GM12878 (cell line): ENCODE results near the gene CHST13. TPM values are rescaled to one million over a fixed set of nuclear protein-coding genes. Genes with fewer than 3 reads are reported as not detected.

Experiments
- ATAC-seq: fragments of 200-7000 bp; cut with Tn5 transposase; 3 replicates; pipeline ENCODE4 v1.9.1; 2020; ENCODE audit warnings: mild to moderate bottlenecking, moderate library complexity
- BruUV-seq: library from RNA; stranded (reverse); fragments of 400-500 nt; replicated peaks from 2 replicates; lab custom pipeline; 2021; lab: Mats Ljungman, UMichigan
- CTCF ChIA-PET: fragments of 300-600 bp; sonication (Branson Sonifier 250); formaldehyde crosslinking; extraction: SDS; loops from one replicate; lab custom pipeline; 2021; ENCODE audit warnings: inconsistent platforms; lab: Yijun Ruan, JAX
- POLR2A ChIA-PET: fragments of 350-600 bp; formaldehyde crosslinking; extraction: SDS; loops from one replicate; lab custom pipeline; 2021; ENCODE audit warnings: inconsistent platforms; lab: Charles Lee
- RAD21 ChIA-PET: fragments of 300-600 bp; sonication (Branson Sonifier 250); formaldehyde crosslinking; loops from one replicate; lab custom pipeline; 2023; ENCODE audit warnings: antibody characterized with exemption; ENCODE audit not compliant: unreplicated experiment; lab: Charles Lee
- SMC1A ChIA-PET: fragments of 300-600 bp; sonication (Branson Sonifier 250); formaldehyde crosslinking; loops from one replicate; lab custom pipeline; 2023; ENCODE audit not compliant: unreplicated experiment, uncharacterized antibody; lab: Charles Lee
- DNase-seq: peaks from one replicate; pipeline ENCODE4 v3.0.0-alpha.2; 2011; ENCODE audit warnings: low read depth, low spot score
- FAIRE-seq: peaks from 3 replicates; lab custom pipeline; 2011; peaks lifted over from hg19 to GRCh38; lab: Jason Lieb, UNC
- H2AFZ ChIP-seq: 2 replicates; pipeline ENCODE4 v1.6.0; 2011; ENCODE audit warnings: low read depth, low read length, control low read depth; ENCODE audit not compliant: control insufficient read depth
- H3K27ac ChIP-seq: 2 replicates; pipeline ENCODE4 v1.5.1; 2011; ENCODE audit warnings: control low read depth; ENCODE audit not compliant: control insufficient read depth, insufficient read depth
- H3K27me3 ChIP-seq, 2 experiments: replicated peaks in 1 of 2; 2 replicates each; pipeline versions ENCODE4 v1.6.0 to v1.6.1; 2011; ENCODE audit warnings: low read length in 1 of 2; ENCODE audit not compliant: control insufficient read depth in 2 of 2, insufficient read depth in 2 of 2
- H3K36me3 ChIP-seq, 2 experiments: 2 replicates each; pipeline ENCODE4 v1.5.1; 2011; ENCODE audit warnings: low read length in 1 of 2; ENCODE audit not compliant: control insufficient read depth in 2 of 2, insufficient read depth in 2 of 2
- H3K4me1 ChIP-seq: 2 replicates; pipeline ENCODE4 v1.6.1; 2011; ENCODE audit warnings: mild to moderate bottlenecking, low read length, moderate library complexity, mixed read lengths; ENCODE audit not compliant: control insufficient read depth, insufficient read depth
- H3K4me2 ChIP-seq: 2 replicates; pipeline ENCODE4 v1.6.0; 2011; ENCODE audit warnings: control low read depth; ENCODE audit not compliant: control insufficient read depth, insufficient read depth
- H3K4me3 ChIP-seq: fragments of 200-600 bp; sonication (generic); 2 replicates; pipeline ENCODE4 v1.5.1; 2016
- H3K79me2 ChIP-seq: 2 replicates; pipeline ENCODE4 v1.6.0; 2011; ENCODE audit warnings: low read length; ENCODE audit not compliant: control insufficient read depth, insufficient read depth
- H3K9ac ChIP-seq: 2 replicates; pipeline ENCODE4 v1.8.0; 2011; ENCODE audit warnings: low read length, control low read depth, mixed read lengths; ENCODE audit not compliant: control insufficient read depth, insufficient read depth
- H3K9me3 ChIP-seq: replicated peaks from 3 replicates; pipeline ENCODE4 v1.5.1; 2011; ENCODE audit warnings: mild to moderate bottlenecking, low read length; ENCODE audit not compliant: control insufficient read depth, insufficient read depth
- H4K20me1 ChIP-seq: 2 replicates; pipeline ENCODE4 v1.6.0; 2011; ENCODE audit not compliant: control insufficient read depth, insufficient read depth
- BRCA1 ChIP-seq: IDR thresholded peaks from 2 replicates; pipeline ENCODE4 v1.6.1; 2011; ENCODE audit warnings: low read depth, low read length, improper control_type of control experiment
- CHD1 ChIP-seq: IDR thresholded peaks from 2 replicates; pipeline ENCODE4 v1.6.1; 2012; ENCODE audit warnings: low read depth, low read length, improper control_type of control experiment
- CHD4 ChIP-seq: fragments of 200-600 bp; sonication (generic); IDR thresholded peaks from 2 replicates; pipeline ENCODE4 v1.6.1; 2016; ENCODE audit warnings: mild to moderate bottlenecking
- EZH2 ChIP-seq: IDR thresholded peaks from 2 replicates; pipeline ENCODE4 v1.6.1; 2012; ENCODE audit warnings: low read depth, mild to moderate bottlenecking, control low read depth, inconsistent platforms, low read length, borderline replicate concordance; ENCODE audit not compliant: control insufficient read depth
- FOXM1 ChIP-seq: IDR thresholded peaks from 2 replicates; pipeline ENCODE4 v1.6.1; 2012; ENCODE audit warnings: low read depth, mild to moderate bottlenecking, inconsistent platforms, low read length, moderate library complexity
- KLF5 ChIP-seq: fragments of 450-650 bp; IDR thresholded peaks from 2 replicates; pipeline ENCODE4 v1.6.1; 2014; ENCODE audit warnings: mild to moderate bottlenecking; ENCODE audit not compliant: partially characterized antibody
- MEF2B ChIP-seq: fragments of 450-650 bp; IDR thresholded peaks from 2 replicates; pipeline ENCODE4 v1.6.1; 2018; ENCODE audit warnings: mild to moderate bottlenecking, moderate library complexity; ENCODE audit not compliant: partially characterized antibody, poor library complexity, severe bottlenecking
- MXI1 ChIP-seq: fragments of 150-350 bp; IDR thresholded peaks from 2 replicates; pipeline ENCODE4 v1.6.1; 2011; ENCODE audit warnings: low read depth, mild to moderate bottlenecking, inconsistent platforms, low read length, improper control_type of control experiment
- NFYA ChIP-seq: IDR thresholded peaks from 2 replicates; pipeline ENCODE4 v1.6.1; 2011; ENCODE audit warnings: low read depth, mild to moderate bottlenecking, low read length, improper control_type of control experiment, borderline replicate concordance
- NR2C2 ChIP-seq: IDR thresholded peaks from 2 replicates; pipeline ENCODE4 v1.6.1; 2011; ENCODE audit warnings: borderline replicate concordance, low read depth; ENCODE audit not compliant: control insufficient read depth, insufficient read length
- SMAD5 ChIP-seq: IDR thresholded peaks from 2 replicates; pipeline ENCODE4 v1.6.1; 2016; ENCODE audit warnings: antibody characterized with exemption, low read depth
- SP1 ChIP-seq: IDR thresholded peaks from one replicate; pipeline ENCODE4 v1.6.1; 2011; ENCODE audit warnings: low read depth, low read length
- WGBS: methylation state at CpG from one replicate; pipeline ENCODE4 v1.1.6; 2016; ENCODE audit warnings: low lambda C conversion rate; ENCODE audit not compliant: insufficient replicate concordance, insufficient coverage; ENCODE audit errors: missing lambda C conversion rate; 5-methylcytosine and 5-hydroxymethylcytosine counted together
- in situ Hi-C: fragments of 300-500 bp; cut with MboI; formaldehyde crosslinking; loops from 9 replicates; pipeline ENCODE4 v1.14.3; 2018; ENCODE audit warnings: mixed read lengths
- intact Hi-C: fragments of 100-400 bp; cut with micrococcal nuclease; formaldehyde crosslinking; loops from one replicate; pipeline ENCODE4 v1.14.2; 2022; ENCODE audit not compliant: unreplicated experiment
- polyA plus RNA-seq, 11 experiments: library from polyadenylated mRNA; depleted of rRNA in 4 of 11; unstranded in 6 of 11; stranded (reverse) in 5 of 11; fragments of >200 nt; fragmentation: Nextera tagmentation in 4 of 11; fragmentation: Illumina TruSeq in 1 of 11; extraction: Ambion mirVana in 4 of 11; extraction: Trizol in 1 of 11; gene quantifications; 1 replicate in 1 of 11; 2 replicates in 10 of 11; pipeline versions ENCODE4 v1.2.1 to v1.2.3, GENCODE V29; 2011 to 2016; ENCODE audit warnings: inconsistent platforms in 2 of 11, missing spikeins in 2 of 11, low read depth in 1 of 11
- total RNA-seq, 4 experiments: library from RNA; depleted of rRNA in 3 of 4; stranded (reverse); fragments of >200 nt in 3 of 4; fragmentation: Illumina TruSeq in 1 of 4; extraction: Trizol in 1 of 4; gene quantifications; 2 replicates each; pipeline versions ENCODE4 v1.2.1 to v1.2.3, GENCODE V29; 2013 to 2021
- TF ChIP-seq, protein P1 (sequence below): fragments of 450-650 bp; IDR thresholded peaks from 2 replicates; pipeline ENCODE4 v1.6.1; 2017; ENCODE audit warnings: mild to moderate bottlenecking, moderate library complexity

Gene CHST13
- total and polyA plus RNA-seq, 10 of the 15 experiments (the other 5 are each of a cell fraction or from before 2014, with no cell fraction given) = not detected

- WGBS = 31% methylated on average over 5 of the region's 5 CpGs
- ChIA-PET SMC1A (no interaction called here), POLR2A (interaction anchor here (0.5 kb wide), 1 partner anchor 587 kb away, joined by 8 read pairs; no protein-coding TSS in a partner anchor), RAD21 (no interaction called here), CTCF (no interaction called here)
- Histone ChIP-seq H3K36me3 (no peaks in the 10 kb centered on the region), H3K9ac (no peak overlapping the region), H2AFZ (no peak overlapping the region), H3K27ac (no peak overlapping the region), H3K4me1 (no peaks in the 10 kb centered on the region), H4K20me1 (no peaks in the 10 kb centered on the region), H3K9me3 (no peaks in the 10 kb centered on the region), H3K4me2 (no peak overlapping the region), H3K4me3 (no peak overlapping the region), H3K79me2 (no peaks in the 10 kb centered on the region), H3K27me3 (no peaks in the 10 kb centered on the region)
- TF ChIP-seq KLF5 (no peak), MEF2B (no peak), MXI1 (no peak), CHD1 (no peak), CHD4 (no peak), EZH2 (no peak), SP1 (no peak), SMAD5 (no peak), FOXM1 (no peak), NR2C2 (no peak), NFYA (no peak), BRCA1 (no peak)
- TF ChIP-seq, protein P1, sequence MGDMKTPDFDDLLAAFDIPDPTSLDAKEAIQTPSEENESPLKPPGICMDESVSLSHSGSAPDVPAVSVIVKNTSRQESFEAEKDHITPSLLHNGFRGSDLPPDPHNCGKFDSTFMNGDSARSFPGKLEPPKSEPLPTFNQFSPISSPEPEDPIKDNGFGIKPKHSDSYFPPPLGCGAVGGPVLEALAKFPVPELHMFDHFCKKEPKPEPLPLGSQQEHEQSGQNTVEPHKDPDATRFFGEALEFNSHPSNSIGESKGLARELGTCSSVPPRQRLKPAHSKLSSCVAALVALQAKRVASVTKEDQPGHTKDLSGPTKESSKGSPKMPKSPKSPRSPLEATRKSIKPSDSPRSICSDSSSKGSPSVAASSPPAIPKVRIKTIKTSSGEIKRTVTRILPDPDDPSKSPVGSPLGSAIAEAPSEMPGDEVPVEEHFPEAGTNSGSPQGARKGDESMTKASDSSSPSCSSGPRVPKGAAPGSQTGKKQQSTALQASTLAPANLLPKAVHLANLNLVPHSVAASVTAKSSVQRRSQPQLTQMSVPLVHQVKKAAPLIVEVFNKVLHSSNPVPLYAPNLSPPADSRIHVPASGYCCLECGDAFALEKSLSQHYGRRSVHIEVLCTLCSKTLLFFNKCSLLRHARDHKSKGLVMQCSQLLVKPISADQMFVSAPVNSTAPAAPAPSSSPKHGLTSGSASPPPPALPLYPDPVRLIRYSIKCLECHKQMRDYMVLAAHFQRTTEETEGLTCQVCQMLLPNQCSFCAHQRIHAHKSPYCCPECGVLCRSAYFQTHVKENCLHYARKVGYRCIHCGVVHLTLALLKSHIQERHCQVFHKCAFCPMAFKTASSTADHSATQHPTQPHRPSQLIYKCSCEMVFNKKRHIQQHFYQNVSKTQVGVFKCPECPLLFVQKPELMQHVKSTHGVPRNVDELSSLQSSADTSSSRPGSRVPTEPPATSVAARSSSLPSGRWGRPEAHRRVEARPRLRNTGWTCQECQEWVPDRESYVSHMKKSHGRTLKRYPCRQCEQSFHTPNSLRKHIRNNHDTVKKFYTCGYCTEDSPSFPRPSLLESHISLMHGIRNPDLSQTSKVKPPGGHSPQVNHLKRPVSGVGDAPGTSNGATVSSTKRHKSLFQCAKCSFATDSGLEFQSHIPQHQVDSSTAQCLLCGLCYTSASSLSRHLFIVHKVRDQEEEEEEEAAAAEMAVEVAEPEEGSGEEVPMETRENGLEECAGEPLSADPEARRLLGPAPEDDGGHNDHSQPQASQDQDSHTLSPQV = no peak
- in situ Hi-C loops (no loop called here), intact Hi-C loops (no loop called here)
- no peak for DNase-seq
- no TSS peak for BruUV-seq
- ATAC-seq = no peak
- FAIRE-seq = no peak
Measured at GRCh38 chr3:126501054-126501453, 22.9 kb upstream of the CHST13 start.
